Cardiac fibroblast (primary cell): ENCODE results near the gene FTL.

Experiments used
- DNase-seq, 2 donors: peaks; one replicate each; pipeline versions ENCODE4 v3.0.0 to v3.0.0-alpha.2; 2010; ENCODE audit warnings: low read depth in 2 of 2
- H3K4me3 ChIP-seq, 2 donors: replicated peaks in 1 of 2; 1 replicate in 1 of 2; 2 replicates in 1 of 2; pipeline ENCODE4 v1.5.1; 2011; ENCODE audit warnings: low read depth in 2 of 2, low read length in 2 of 2, mild to moderate bottlenecking in 2 of 2, moderate library complexity in 1 of 2
- TF ChIP-seq, protein P1 (sequence below): IDR thresholded peaks from one replicate; pipeline ENCODE4 v1.5.1; 2011; ENCODE audit warnings: low read depth, mild to moderate bottlenecking, low read length, inconsistent platforms

Gene FTL

DNA sequence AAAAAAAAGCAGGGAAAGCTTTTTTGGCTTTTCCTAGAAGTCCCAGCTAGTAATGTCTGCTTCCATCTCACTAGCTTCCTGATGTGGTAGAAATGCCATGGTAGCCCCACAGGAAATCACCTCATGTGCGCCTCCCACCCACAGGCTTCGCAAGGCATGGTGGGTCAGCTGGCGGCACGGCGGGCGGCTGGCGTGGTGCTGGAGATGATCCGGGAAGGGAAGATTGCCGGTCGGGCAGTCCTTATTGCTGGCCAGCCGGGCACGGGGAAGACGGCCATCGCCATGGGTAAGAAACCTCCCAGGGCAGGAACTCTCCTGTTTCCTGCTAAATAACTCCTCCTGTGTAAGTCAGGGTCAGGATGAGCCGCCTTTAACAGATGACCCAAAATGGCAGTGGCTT is 39.0 kb downstream of the FTL start:
- no peak for DNase-seq
- no peak overlapping the region for H3K4me3 ChIP-seq
- TF ChIP-seq, protein P1, sequence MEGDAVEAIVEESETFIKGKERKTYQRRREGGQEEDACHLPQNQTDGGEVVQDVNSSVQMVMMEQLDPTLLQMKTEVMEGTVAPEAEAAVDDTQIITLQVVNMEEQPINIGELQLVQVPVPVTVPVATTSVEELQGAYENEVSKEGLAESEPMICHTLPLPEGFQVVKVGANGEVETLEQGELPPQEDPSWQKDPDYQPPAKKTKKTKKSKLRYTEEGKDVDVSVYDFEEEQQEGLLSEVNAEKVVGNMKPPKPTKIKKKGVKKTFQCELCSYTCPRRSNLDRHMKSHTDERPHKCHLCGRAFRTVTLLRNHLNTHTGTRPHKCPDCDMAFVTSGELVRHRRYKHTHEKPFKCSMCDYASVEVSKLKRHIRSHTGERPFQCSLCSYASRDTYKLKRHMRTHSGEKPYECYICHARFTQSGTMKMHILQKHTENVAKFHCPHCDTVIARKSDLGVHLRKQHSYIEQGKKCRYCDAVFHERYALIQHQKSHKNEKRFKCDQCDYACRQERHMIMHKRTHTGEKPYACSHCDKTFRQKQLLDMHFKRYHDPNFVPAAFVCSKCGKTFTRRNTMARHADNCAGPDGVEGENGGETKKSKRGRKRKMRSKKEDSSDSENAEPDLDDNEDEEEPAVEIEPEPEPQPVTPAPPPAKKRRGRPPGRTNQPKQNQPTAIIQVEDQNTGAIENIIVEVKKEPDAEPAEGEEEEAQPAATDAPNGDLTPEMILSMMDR: no peak

DNA sequence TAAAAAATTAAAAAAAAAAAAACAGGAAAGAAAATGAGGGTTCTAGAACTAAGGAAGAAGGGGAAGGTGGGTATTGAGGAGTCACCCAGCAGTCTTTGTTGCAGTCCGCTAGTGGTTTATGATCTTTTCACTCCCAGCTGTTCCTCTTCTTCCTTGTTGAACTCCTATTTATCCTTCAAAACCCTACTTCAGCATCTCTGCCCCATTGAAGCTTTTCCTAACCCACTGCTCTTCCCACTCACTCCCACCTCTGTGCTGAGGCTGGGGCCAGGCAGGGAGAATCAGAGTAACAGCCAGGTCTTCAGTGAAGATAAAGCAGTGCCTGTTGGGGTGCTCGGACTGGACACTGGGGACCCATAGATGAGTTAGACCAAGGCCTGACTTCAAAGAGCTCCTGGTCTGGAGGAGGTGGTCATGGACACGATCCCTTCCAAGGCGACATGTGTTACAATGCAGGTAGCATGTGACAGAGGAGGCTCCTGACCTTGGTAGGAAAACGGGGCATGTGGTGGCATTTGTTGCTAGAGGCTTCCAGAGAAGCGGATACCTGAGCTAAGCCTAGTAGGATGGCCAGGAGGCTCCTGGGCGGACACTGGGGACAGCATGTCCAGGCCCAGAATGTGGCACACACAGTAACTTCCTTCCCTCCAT is 40.0 kb downstream of the FTL start:
- no peak for DNase-seq
- TF ChIP-seq, protein P1: no peak
- no peak overlapping the region for H3K4me3 ChIP-seq

DNA sequence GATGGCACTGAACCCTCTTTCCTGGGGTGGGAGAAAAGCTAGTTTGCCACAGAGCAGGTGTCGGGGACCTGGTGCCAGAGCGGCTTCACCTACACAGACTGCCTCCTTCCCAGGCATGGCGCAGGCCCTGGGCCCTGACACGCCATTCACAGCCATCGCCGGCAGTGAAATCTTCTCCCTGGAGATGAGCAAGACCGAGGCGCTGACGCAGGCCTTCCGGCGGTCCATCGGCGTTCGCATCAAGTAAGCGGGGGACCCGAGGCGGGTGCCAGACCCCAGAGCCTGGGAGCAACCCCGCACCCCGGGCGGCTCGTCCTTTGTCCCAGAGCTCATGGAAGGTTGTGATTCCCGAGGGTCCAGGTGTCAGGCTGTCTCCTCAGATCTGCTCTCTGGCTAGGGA is 41.8 kb downstream of the FTL start:
- no peak overlapping the region for H3K4me3 ChIP-seq
- TF ChIP-seq, protein P1: no peak
- DNase-seq: no peak

DNA sequence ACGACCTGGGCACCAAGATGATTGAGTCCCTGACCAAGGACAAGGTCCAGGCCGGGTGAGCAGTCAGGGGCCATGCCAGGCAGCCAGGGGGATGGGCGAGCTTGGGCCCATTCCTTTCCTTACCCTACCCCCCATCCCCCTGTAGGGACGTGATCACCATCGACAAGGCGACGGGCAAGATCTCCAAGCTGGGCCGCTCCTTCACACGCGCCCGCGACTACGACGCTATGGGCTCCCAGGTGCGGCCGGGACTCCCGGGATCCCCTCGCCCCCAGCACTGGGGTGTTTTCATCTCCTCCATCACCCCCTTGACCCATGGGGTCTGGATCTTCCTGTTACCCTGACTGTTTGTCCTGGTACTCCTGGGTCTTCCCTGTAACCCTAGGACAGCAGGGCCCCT is 44.7 kb downstream of the FTL start:
- DNase-seq: no peak

DNA sequence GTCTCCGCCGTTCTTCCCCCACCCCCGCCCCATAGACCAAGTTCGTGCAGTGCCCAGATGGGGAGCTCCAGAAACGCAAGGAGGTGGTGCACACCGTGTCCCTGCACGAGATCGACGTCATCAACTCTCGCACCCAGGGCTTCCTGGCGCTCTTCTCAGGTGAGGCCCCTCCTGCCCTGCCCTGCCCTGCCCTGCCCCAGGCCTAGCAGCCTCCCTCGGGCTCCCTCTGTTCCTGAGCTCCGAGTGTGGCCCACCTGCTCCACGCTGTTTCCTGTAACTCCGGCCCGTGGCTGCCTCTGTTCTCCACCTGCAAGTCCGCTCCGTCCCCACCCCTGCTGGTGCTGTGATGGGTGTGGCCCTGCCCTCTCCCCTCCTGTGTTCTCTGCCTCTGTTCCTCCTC is 45.3 kb downstream of the FTL start:
- no peak for DNase-seq
- H3K4me3 ChIP-seq: no peak overlapping the region
- TF ChIP-seq, protein P1: no peak

More for the DNA sequence above, 44.7 kb downstream of the FTL start:
- H3K4me3 ChIP-seq: no peak overlapping the region
- TF ChIP-seq, protein P1: no peak

DNA sequence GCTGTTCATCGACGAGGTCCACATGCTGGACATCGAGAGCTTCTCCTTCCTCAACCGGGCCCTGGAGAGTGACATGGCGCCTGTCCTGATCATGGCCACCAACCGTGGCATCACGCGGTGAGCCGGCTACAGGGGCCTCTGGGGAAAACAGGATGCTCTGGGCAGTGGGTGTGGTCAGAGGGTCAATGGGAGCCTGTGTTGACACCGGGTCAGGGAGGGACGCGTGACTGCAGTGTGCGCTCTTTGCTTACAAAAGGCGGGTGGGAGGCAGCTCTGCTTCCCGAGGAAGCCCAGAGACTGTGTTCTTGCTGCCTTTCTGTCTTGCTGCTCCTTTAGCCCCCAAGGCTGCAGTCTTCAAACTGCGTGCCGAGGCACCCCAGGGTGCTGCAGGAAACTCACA is 46.1 kb downstream of the FTL start:
- DNase-seq: no peak
- TF ChIP-seq, protein P1: no peak
- no peak overlapping the region for H3K4me3 ChIP-seq
